HepG2 (cell line): ENCODE results near the gene FOXA1. TPM values are rescaled to one million over a fixed set of nuclear protein-coding genes. Genes with fewer than 3 reads are reported as not detected.

ENCODE experiments used
- ATAC-seq: fragments of 200-7000 bp; cut with Tn5 transposase; 3 replicates; pipeline ENCODE4 v1.9.1; 2020; ENCODE audit warnings: mild to moderate bottlenecking, moderate library complexity
- BruUV-seq: library from RNA; stranded (reverse); fragments of 400-500 nt; replicated peaks from 2 replicates; lab custom pipeline; 2021; lab: Mats Ljungman, UMichigan
- CTCF ChIA-PET: fragments of 300-600 bp; formaldehyde crosslinking; extraction: SDS; loops from one replicate; lab custom pipeline; 2021; ENCODE audit warnings: low total read pairs, inconsistent platforms, low intra/inter-chr PET ratio; lab: Yijun Ruan, JAX
- POLR2A ChIA-PET: fragments of 350-600 bp; sonication (Branson Sonifier 250); formaldehyde crosslinking; loops from one replicate; lab custom pipeline; 2020; ENCODE audit warnings: antibody characterized with exemption, inconsistent platforms; lab: Yijun Ruan, JAX
- DNase-seq: peaks from one replicate; pipeline ENCODE4 v3.0.0-alpha.2; 2015; ENCODE audit warnings: low spot score
- FAIRE-seq: peaks from 3 replicates; lab custom pipeline; 2011; peaks lifted over from hg19 to GRCh38; lab: Jason Lieb, UNC
- H2AFZ ChIP-seq: one replicate; pipeline ENCODE4 v1.6.1; 2011; ENCODE audit warnings: low read length, inconsistent platforms
- H3K27ac ChIP-seq: fragments of 300-600 bp; 3 replicates; pipeline ENCODE4 v1.8.0; 2011; ENCODE audit warnings: mixed run types, mild to moderate bottlenecking, mixed read lengths, low read length, inconsistent platforms; ENCODE audit not compliant: insufficient read depth; ENCODE audit errors: extremely low read length
- H3K27me3 ChIP-seq, 2 experiments: fragments of 200-600 bp in 1 of 2; 2 replicates in 1 of 2; 3 replicates in 1 of 2; pipeline versions ENCODE4 v1.6.0 to v1.8.0; 2011; ENCODE audit warnings: low read length in 2 of 2, mild to moderate bottlenecking in 2 of 2, moderate library complexity in 2 of 2, inconsistent platforms in 1 of 2; ENCODE audit not compliant: insufficient read depth in 2 of 2, control insufficient read depth in 1 of 2
- H3K36me3 ChIP-seq, 2 experiments: fragments of 200-600 bp in 1 of 2; replicated peaks in 1 of 2; 2 replicates in 1 of 2; 3 replicates in 1 of 2; pipeline versions ENCODE4 v1.5.1 to v1.8.0; 2011; ENCODE audit warnings: low read length in 2 of 2, inconsistent platforms in 1 of 2; ENCODE audit not compliant: insufficient read depth in 2 of 2, control insufficient read depth in 1 of 2
- H3K4me1 ChIP-seq: 2 replicates; pipeline ENCODE4 v1.5.1; 2012; ENCODE audit warnings: low read length, inconsistent platforms; ENCODE audit not compliant: insufficient read depth
- H3K4me2 ChIP-seq: 2 replicates; pipeline ENCODE4 v1.6.0; 2011; ENCODE audit warnings: low read depth, low read length, inconsistent platforms
- H3K4me3 ChIP-seq, 3 experiments: fragments of 200-600 bp in 1 of 3; sonication (generic), shearing (Covaris generic) in 1 of 3; replicated peaks in 1 of 3; 2 replicates each; pipeline ENCODE4 v1.5.1; 2011 to 2016; ENCODE audit warnings: low read length in 3 of 3, inconsistent platforms in 2 of 3, low read depth in 2 of 3, mild to moderate bottlenecking in 2 of 3, control low read depth in 1 of 3, mixed read lengths in 1 of 3; ENCODE audit not compliant: insufficient read depth in 1 of 3
- H3K79me2 ChIP-seq: one replicate; pipeline ENCODE4 v1.6.1; 2011; ENCODE audit warnings: low read length, inconsistent platforms; ENCODE audit not compliant: insufficient read depth
- H3K9ac ChIP-seq: 2 replicates; pipeline ENCODE4 v1.6.0; 2011; ENCODE audit warnings: mild to moderate bottlenecking, low read depth, low read length, inconsistent platforms; ENCODE audit not compliant: insufficient read depth
- H3K9me3 ChIP-seq: 2 replicates; pipeline ENCODE4 v1.5.1; 2012; ENCODE audit warnings: mild to moderate bottlenecking, low read length
- H4K20me1 ChIP-seq: 2 replicates; pipeline ENCODE4 v1.6.0; 2011; ENCODE audit warnings: inconsistent platforms, mild to moderate bottlenecking, low read length, moderate library complexity; ENCODE audit not compliant: insufficient read depth
- AGO2 ChIP-seq: fragments of 200-400 bp; formaldehyde crosslinking; optimal IDR thresholded peaks from 2 replicates; pipeline ENCODE3; 2017; ENCODE audit warnings: mild to moderate bottlenecking, low read depth, low read length, moderate library complexity
- DR1 ChIP-seq: sonication (generic); formaldehyde crosslinking; IDR thresholded peaks from 2 replicates; pipeline ENCODE4 v1.8.0; 2021; ENCODE audit warnings: mild to moderate bottlenecking, missing genetic modification reagents, inconsistent platforms
- GMEB1 ChIP-seq: sonication (generic); formaldehyde crosslinking; IDR thresholded peaks from 2 replicates; pipeline ENCODE4 v1.5.1; 2020; ENCODE audit warnings: missing genetic modification reagents, mild to moderate bottlenecking, borderline replicate concordance
- HMGA1 ChIP-seq: sonication (generic); formaldehyde crosslinking; conservative IDR thresholded peaks from 2 replicates; pipeline ENCODE4 v1.4.0; 2020; ENCODE audit warnings: missing genetic modification reagents
- HNF4A ChIP-seq: sonication (generic); formaldehyde crosslinking; IDR thresholded peaks from 2 replicates; pipeline ENCODE4 v1.4.0; 2020; ENCODE audit warnings: missing genetic modification reagents
- HNRNPLL ChIP-seq: fragments of 200-400 bp; formaldehyde crosslinking; IDR thresholded peaks from 2 replicates; pipeline ENCODE4 v1.6.1; 2017; ENCODE audit warnings: mild to moderate bottlenecking, low read depth, low read length; ENCODE audit not compliant: poor library complexity, severe bottlenecking
- MTA1 ChIP-seq: sonication (generic); formaldehyde crosslinking; IDR thresholded peaks from 2 replicates; pipeline ENCODE4 v1.4.0; 2020; ENCODE audit warnings: missing genetic modification reagents, mild to moderate bottlenecking, borderline replicate concordance
- RBFOX2 ChIP-seq: fragments of 200-400 bp; formaldehyde crosslinking; IDR thresholded peaks from 2 replicates; pipeline ENCODE4 v1.6.1; 2017; ENCODE audit warnings: low read depth, mild to moderate bottlenecking, low read length
- SIN3B ChIP-seq: fragments of 150-350 bp; IDR thresholded peaks from 2 replicates; pipeline ENCODE4 v1.6.1; 2014; ENCODE audit warnings: low read length
- SNAI1 ChIP-seq: sonication (generic); formaldehyde crosslinking; IDR thresholded peaks from 2 replicates; pipeline ENCODE4 v1.5.0; 2020; ENCODE audit warnings: mild to moderate bottlenecking, missing genetic modification reagents, borderline replicate concordance
- SOX6 ChIP-seq, 2 experiments: fragments of 450-650 bp in 1 of 2; sonication (generic) in 1 of 2; formaldehyde crosslinking in 1 of 2; IDR thresholded peaks; 2 replicates each; pipeline versions ENCODE4 v1.4.0 to v1.6.1; 2017 to 2020; ENCODE audit warnings: antibody characterized with exemption in 1 of 2, mild to moderate bottlenecking in 1 of 2, missing genetic modification reagents in 1 of 2
- TCF7 ChIP-seq: sonication (generic); IDR thresholded peaks from 2 replicates; pipeline ENCODE4 v1.6.1; 2016; ENCODE audit warnings: antibody characterized with exemption, low read depth
- THAP8 ChIP-seq: sonication (generic); formaldehyde crosslinking; IDR thresholded peaks from 2 replicates; pipeline ENCODE4 v1.5.1; 2020; ENCODE audit warnings: missing genetic modification reagents, mild to moderate bottlenecking, borderline replicate concordance
- TOE1 ChIP-seq: sonication (generic); formaldehyde crosslinking; IDR thresholded peaks from 2 replicates; pipeline ENCODE4 v1.4.0; 2020; ENCODE audit warnings: mild to moderate bottlenecking, missing genetic modification reagents
- TP53 ChIP-seq: sonication (generic); formaldehyde crosslinking; conservative IDR thresholded peaks from 2 replicates; pipeline ENCODE4 v1.4.0; 2020; ENCODE audit warnings: missing genetic modification reagents
- U2AF1 ChIP-seq: fragments of 200-400 bp; formaldehyde crosslinking; optimal IDR thresholded peaks from 2 replicates; pipeline ENCODE3; 2017; ENCODE audit warnings: mild to moderate bottlenecking, low read depth, low read length
- ZNF331 ChIP-seq: sonication (generic); formaldehyde crosslinking; IDR thresholded peaks from 2 replicates; pipeline ENCODE4 v1.4.0; 2020; ENCODE audit warnings: missing genetic modification reagents
- ZNF691 ChIP-seq: sonication (generic); formaldehyde crosslinking; IDR thresholded peaks from 2 replicates; pipeline ENCODE4 v1.4.0; 2020; ENCODE audit warnings: missing genetic modification reagents, low read depth, mild to moderate bottlenecking, borderline replicate concordance
- ZNF768 ChIP-seq: sonication (generic); formaldehyde crosslinking; IDR thresholded peaks from 2 replicates; pipeline ENCODE4 v1.4.0; 2020; ENCODE audit warnings: missing genetic modification reagents
- WGBS: methylation state at CpG from one replicate; pipeline ENCODE4 v1.1.6; 2017; ENCODE audit warnings: low lambda C conversion rate; 5-methylcytosine and 5-hydroxymethylcytosine counted together
- in situ Hi-C: cut with HindIII; loops from 2 replicates; pipeline ENCODE4 v1.10.0; 2017; ENCODE audit warnings: low pct_unique_long_range_greater_than_20kb; ENCODE audit not compliant: extremely low pct_ligation_motif_present
- intact Hi-C: fragments of 100-400 bp; cut with micrococcal nuclease; formaldehyde crosslinking; loops from one replicate; pipeline ENCODE4 v1.10.0; 2022; ENCODE audit not compliant: unreplicated experiment
- polyA plus RNA-seq, 8 experiments: library from polyadenylated mRNA; depleted of rRNA in 3 of 8; stranded (reverse) in 7 of 8; unstranded in 1 of 8; fragments of >200 nt; fragmentation: Illumina TruSeq in 4 of 8; extraction: Trizol in 4 of 8; gene quantifications; 2 replicates each; pipeline versions ENCODE4 v1.2.1 to v1.2.3, GENCODE V29; 2011 to 2016; ENCODE audit warnings: low read depth in 4 of 8, missing spikeins in 1 of 8, mixed read lengths in 1 of 8; ENCODE audit not compliant: insufficient read depth in 1 of 8
- total RNA-seq, 5 experiments: library from RNA; depleted of rRNA; stranded (reverse); fragments of >200 nt; fragmentation: Illumina TruSeq; extraction: Trizol; gene quantifications; 2 replicates each; pipeline ENCODE4 v1.2.3, GENCODE V29; 2016; ENCODE audit warnings: low read depth in 1 of 5

Gene FOXA1
- total and polyA plus RNA-seq, 2 of the 13 experiments (the other 11 are each of a cell fraction or from before 2014, with no cell fraction given), result 43.4 to 58.6 TPM

- TF ChIP-seq MTA1 (CRISPR knock-in tag) (peak; percentile 67; the same call in 1 of the 2 replicates), SOX6 (IDR thresholded peaks at IDR 0.05) (no peak), SOX6 (CRISPR knock-in tag; IDR thresholded peaks at IDR 0.05) (no peak), RBFOX2 (0 out of 2 replicates have a peak, but pooled peaks have one; percentile 31), ZNF768 (CRISPR knock-in tag) (0 out of 2 replicates have a peak, but pooled peaks have one; percentile 14), AGO2 (peak; percentile 82), HNRNPLL (peak; percentile 12)
These were observed 16.0 kb upstream of the FOXA1 start (continued) for GRCh38 chr14:37610945-37611523.

GRCh38 chr14:37608649-37609048, 13.6 kb upstream of the FOXA1 start:
- Histone ChIP-seq H2AFZ (no peak overlapping the region), H3K9ac (no peak overlapping the region), H3K4me2 (no peak overlapping the region), H4K20me1 (no peaks in the 10 kb centered on the region), H3K79me2 (no peaks in the 10 kb centered on the region), H3K27ac (peak overlapping the region; percentile 1), H3K36me3 (peaks cover 4 to 5% of the 10 kb centered on the region in 2 experiments; a peak in 3 of 5 replicates), H3K4me3 (no peak overlapping the region), H3K27me3 (no peaks in the 10 kb centered on the region), H3K9me3 (peaks cover 10% of the 10 kb centered on the region; the same call in 1 of the 2 replicates), H3K4me1 (peaks cover 28% of the 10 kb centered on the region)
- FAIRE-seq, result no peak
- intact Hi-C loops, result loop anchor here (5.0 kb wide), 1 partner anchor 89 kb away; no protein-coding TSS in a partner anchor
- POLR2A ChIA-PET, result interaction anchor here (1.8 to 3.6 kb wide), 2 partner anchors 13 to 257 kb away, joined by 6 to 13 read pairs; partner anchors contain the start of genes FOXA1 and TTC6
- peak; percentile 71 for DNase-seq
- in situ Hi-C loops, result no loop called here
- WGBS, result 87% methylated on average over 3 of the region's 3 CpGs
- ATAC-seq, result peak; percentile 70
- CTCF ChIA-PET, result no interaction called here
- BruUV-seq, result no TSS peak
- no peak for TF ChIP-seq HMGA1 (CRISPR knock-in tag)
- no peak for TF ChIP-seq SIN3B
- no peak for TF ChIP-seq TP53 (CRISPR knock-in tag)
- no peak for TF ChIP-seq TOE1
- no peak for TF ChIP-seq U2AF1
- 0 out of 2 replicates have a peak, but pooled peaks have one; percentile 50 for TF ChIP-seq THAP8 (CRISPR knock-in tag)
- TF ChIP-seq ZNF331 (CRISPR knock-in tag), result peak; percentile 9; the same call in 1 of the 2 replicates
- TF ChIP-seq HNF4A (CRISPR knock-in tag), result peak; percentile 67
- peak; percentile 23; the same call in 1 of the 2 replicates for TF ChIP-seq GMEB1 (CRISPR knock-in tag)
- TF ChIP-seq SNAI1 (CRISPR knock-in tag), result no peak
- peak; percentile 57 for TF ChIP-seq TCF7
- no peak for TF ChIP-seq ZNF691 (CRISPR knock-in tag)
- TF ChIP-seq DR1 (CRISPR knock-in tag), result no peak
